ENCODE data around the gene LAMTOR4.

LAMTOR4 gene

GRCh38 chr7:100154651-100155491, 6.2 kb downstream of the LAMTOR4 start:
- no peak for DNase-seq

GRCh38 chr7:100155553-100156317, 7.0 kb downstream of the LAMTOR4 start:
- no peak for DNase-seq

- peak; percentile 58 for DNase-seq
Observed at GRCh38 chr7:100156331-100157068, 7.8 kb downstream of the LAMTOR4 start.

GRCh38 chr7:100157069-100157333, 8.3 kb downstream of the LAMTOR4 start:
- no peak for DNase-seq

- no peak for DNase-seq
Observed at GRCh38 chr7:100157334-100158228, 8.9 kb downstream of the LAMTOR4 start.

GRCh38 chr7:100158229-100159098, 9.7 kb downstream of the LAMTOR4 start, which contains the start of gene TRAPPC14:
Gene TRAPPC14 (minus strand): TSS chr7:100158723. CDS start chr7:100158499, 224 bp downstream.
- DNase-seq: peak; percentile 87

GRCh38 chr7:100159099-100159623, 10.4 kb downstream of the LAMTOR4 start:
- no peak for DNase-seq

GRCh38 chr7:100160067-100160466, 11.3 kb downstream of the LAMTOR4 start:
- no peak for DNase-seq

GRCh38 chr7:100163006-100163531, 14.4 kb downstream of the LAMTOR4 start:
- DNase-seq: peak; percentile 21

- DNase-seq: no peak
Observed at GRCh38 chr7:100163871-100164270, 15.2 kb downstream of the LAMTOR4 start.

- peak; percentile 51 for DNase-seq
Observed at GRCh38 chr7:100166317-100166940, 17.7 kb downstream of the LAMTOR4 start.

GRCh38 chr7:100166970-100167911, 18.5 kb downstream of the LAMTOR4 start:
- DNase-seq: no peak

GRCh38 chr7:100167912-100168323, 19.2 kb downstream of the LAMTOR4 start:
- DNase-seq: peak; percentile 28

- no peak for DNase-seq
Observed at GRCh38 chr7:100169147-100169850, 20.6 kb downstream of the LAMTOR4 start.

- DNase-seq: no peak
Observed at GRCh38 chr7:100170101-100170897, 21.6 kb downstream of the LAMTOR4 start.

GRCh38 chr7:100171087-100171681, 22.5 kb downstream of the LAMTOR4 start:
- peak; percentile 60 for DNase-seq

- no peak for DNase-seq
Observed at GRCh38 chr7:100171840-100172239, 23.1 kb downstream of the LAMTOR4 start.
